DMS153 treated with DMSO at 0.1 percent for 48 hours (cell line): ENCODE data around the gene ZDHHC8.

ENCODE experiments used
- DNase-seq: peaks from one replicate; lab custom pipeline; 2025; ENCODE audit not compliant: unreplicated experiment; lab: John Stamatoyannopoulos, UW

The ZDHHC8 gene

GRCh38 chr22:20095521-20095920 lies 36.1 kb upstream of the ZDHHC8 start:
- DNase-seq = no peak

GRCh38 chr22:20096574-20097420 lies 34.8 kb upstream of the ZDHHC8 start:
- DNase-seq = no peak

- no peak for DNase-seq
Observed at GRCh38 chr22:20099099-20099711, 32.4 kb upstream of the ZDHHC8 start.

GRCh38 chr22:20101638-20102037 lies 30.0 kb upstream of the ZDHHC8 start:
- DNase-seq = no peak

- DNase-seq = no peak
Observed at GRCh38 chr22:20102203-20102780, 29.3 kb upstream of the ZDHHC8 start.

GRCh38 chr22:20105456-20106204 lies 26.0 kb upstream of the ZDHHC8 start:
- no peak for DNase-seq

GRCh38 chr22:20106205-20106848 lies 25.3 kb upstream of the ZDHHC8 start:
- no peak for DNase-seq

- DNase-seq = no peak
Observed at GRCh38 chr22:20106849-20107237, 24.8 kb upstream of the ZDHHC8 start.

- no peak for DNase-seq
Observed at GRCh38 chr22:20107471-20107901, 24.1 kb upstream of the ZDHHC8 start.

GRCh38 chr22:20107951-20108756 lies 23.4 kb upstream of the ZDHHC8 start:
- DNase-seq = no peak

- no peak for DNase-seq
Observed at GRCh38 chr22:20108757-20109230, 22.8 kb upstream of the ZDHHC8 start.

GRCh38 chr22:20109411-20110358 lies 21.9 kb upstream of the ZDHHC8 start:
- DNase-seq = no peak

GRCh38 chr22:20110359-20110985 lies 21.1 kb upstream of the ZDHHC8 start:
- DNase-seq = no peak

- DNase-seq = no peak
Observed at GRCh38 chr22:20111045-20111688, 20.4 kb upstream of the ZDHHC8 start.

- no peak for DNase-seq
Observed at GRCh38 chr22:20111689-20112622, 19.6 kb upstream of the ZDHHC8 start.

GRCh38 chr22:20112623-20113511 lies 18.7 kb upstream of the ZDHHC8 start:
- DNase-seq = no peak
